Measurements from ENCODE around the gene NMRK1. TPM values are rescaled to one million over a fixed set of nuclear protein-coding genes. Genes with fewer than 3 reads are reported as not detected.
A peak's percentile ranks its signal among the peaks of the same experiment; 100 is the strongest.

NMRK1 gene
- total RNA-seq, 4 donors from 2014 or later = 13.6 to 42.6 (median 24.0) TPM

DNA sequence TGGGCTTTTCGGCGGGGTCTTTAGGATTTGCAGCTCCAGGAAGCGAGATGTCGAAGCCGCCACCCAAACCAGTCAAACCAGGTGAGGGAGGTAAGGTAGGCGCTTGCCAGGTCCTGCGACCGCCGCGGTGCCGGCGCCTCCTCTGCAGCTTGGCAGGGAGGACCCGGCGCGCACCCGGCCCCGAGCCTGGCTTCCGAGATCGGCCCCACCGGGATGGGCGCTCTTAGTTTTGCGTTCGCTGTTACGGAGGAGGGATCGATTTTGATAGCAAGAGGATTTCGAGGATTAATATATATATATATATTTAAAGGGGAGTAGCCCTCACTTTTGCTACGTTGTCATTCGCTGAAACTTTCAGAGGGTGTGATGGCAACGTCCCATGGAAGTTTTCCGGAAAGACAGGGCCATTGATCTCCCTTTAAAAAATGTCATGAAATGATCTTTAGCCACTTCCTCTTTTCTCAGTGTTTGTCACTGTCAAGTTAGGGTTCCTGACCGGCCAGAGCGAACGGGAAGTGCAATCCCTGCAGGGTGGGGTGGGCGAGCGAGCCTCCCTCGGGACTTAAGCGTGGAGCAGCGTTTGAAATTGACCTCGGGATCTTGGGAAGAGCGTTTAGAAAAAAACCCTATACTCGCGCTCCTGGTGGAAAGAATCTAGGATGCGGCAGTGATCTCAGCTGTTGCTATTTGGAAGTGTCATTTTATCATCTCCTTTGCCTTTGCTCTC lies 854 bp upstream of the NMRK1 start:
- TF ChIP-seq, protein P1, sequence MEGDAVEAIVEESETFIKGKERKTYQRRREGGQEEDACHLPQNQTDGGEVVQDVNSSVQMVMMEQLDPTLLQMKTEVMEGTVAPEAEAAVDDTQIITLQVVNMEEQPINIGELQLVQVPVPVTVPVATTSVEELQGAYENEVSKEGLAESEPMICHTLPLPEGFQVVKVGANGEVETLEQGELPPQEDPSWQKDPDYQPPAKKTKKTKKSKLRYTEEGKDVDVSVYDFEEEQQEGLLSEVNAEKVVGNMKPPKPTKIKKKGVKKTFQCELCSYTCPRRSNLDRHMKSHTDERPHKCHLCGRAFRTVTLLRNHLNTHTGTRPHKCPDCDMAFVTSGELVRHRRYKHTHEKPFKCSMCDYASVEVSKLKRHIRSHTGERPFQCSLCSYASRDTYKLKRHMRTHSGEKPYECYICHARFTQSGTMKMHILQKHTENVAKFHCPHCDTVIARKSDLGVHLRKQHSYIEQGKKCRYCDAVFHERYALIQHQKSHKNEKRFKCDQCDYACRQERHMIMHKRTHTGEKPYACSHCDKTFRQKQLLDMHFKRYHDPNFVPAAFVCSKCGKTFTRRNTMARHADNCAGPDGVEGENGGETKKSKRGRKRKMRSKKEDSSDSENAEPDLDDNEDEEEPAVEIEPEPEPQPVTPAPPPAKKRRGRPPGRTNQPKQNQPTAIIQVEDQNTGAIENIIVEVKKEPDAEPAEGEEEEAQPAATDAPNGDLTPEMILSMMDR (IDR thresholded peaks at IDR 0.05) = no peak
- ATAC-seq (ENCODE audit: low FRiP score) (peak; percentile 16), DNase-seq (ENCODE audit: low spot score) (no peak)

- TF ChIP-seq, protein P1 (IDR thresholded peaks at IDR 0.05) = no peak
- ATAC-seq (ENCODE audit: low FRiP score) = no peak
- no peak for DNase-seq (ENCODE audit: low spot score)
These were observed 599 bp downstream of the NMRK1 start for GRCh38 chr9:75087289-75087823.

GRCh38 chr9:75086541-75087288 lies 1.2 kb downstream of the NMRK1 start:
- DNase-seq (ENCODE audit: low spot score) (no peak), ATAC-seq (ENCODE audit: low FRiP score) (no peak)
- TF ChIP-seq, protein P1 (IDR thresholded peaks at IDR 0.05) = no peak

DNA sequence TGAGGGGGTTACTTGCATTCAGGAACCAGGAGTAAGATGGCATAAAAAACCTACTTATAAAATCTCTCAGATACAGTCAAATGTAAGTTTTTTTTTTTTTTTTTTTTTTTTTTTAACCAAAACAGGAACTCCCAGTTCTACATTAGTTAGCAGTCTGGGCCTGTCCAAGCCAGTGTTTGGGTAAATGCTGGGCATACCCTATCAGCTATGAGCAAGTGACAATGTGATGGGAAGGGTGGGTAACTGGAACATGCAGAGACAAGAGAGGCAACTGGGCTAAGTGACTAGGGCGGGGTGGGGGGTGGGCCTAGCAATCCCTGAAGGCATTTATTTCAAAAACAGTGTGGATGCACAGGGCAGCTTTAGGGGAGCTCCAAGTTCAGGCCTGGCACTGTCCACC lies 2.3 kb downstream of the NMRK1 start:
- ATAC-seq (ENCODE audit: low FRiP score) = no peak
- DNase-seq (ENCODE audit: low spot score) = no peak
- TF ChIP-seq, protein P1 (IDR thresholded peaks at IDR 0.05) = no peak

DNA sequence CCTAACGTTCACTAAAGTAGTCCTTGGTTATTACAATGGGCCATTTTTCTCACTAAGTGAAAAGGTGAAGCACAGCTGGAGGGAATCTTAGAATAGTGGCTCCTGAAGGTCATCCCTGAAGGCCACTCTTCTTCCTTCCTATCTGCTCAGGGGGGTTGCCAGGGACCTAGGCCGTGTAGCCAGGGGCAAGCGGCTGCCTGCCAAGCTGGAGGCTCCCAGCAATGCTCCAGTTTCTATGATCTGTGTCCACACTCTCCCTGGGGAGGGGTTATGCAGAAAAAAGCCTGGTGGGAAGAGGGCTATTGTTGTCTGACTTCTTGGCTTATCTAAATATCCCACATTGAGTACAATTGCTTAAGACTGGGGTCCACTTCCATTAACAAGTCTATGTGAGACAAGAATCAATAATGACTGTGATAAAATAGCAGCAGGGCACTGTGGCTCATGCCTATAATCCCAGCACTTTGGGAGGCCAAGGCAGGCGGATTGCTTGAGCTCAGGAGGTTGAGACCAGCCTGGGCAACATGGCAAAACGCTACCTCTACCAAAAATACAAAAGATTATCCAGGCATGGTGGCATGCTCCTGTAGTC lies 3.8 kb downstream of the NMRK1 start:
- TF ChIP-seq, protein P1 (IDR thresholded peaks at IDR 0.05) = no peak
- DNase-seq (ENCODE audit: low spot score) = no peak
- no peak for ATAC-seq (ENCODE audit: low FRiP score)

GRCh38 chr9:75083188-75083970 lies 4.6 kb downstream of the NMRK1 start:
- TF ChIP-seq, protein P1 (IDR thresholded peaks at IDR 0.05) = no peak
- ATAC-seq (ENCODE audit: low FRiP score) = peak; percentile 15
- no peak for DNase-seq (ENCODE audit: low spot score)

Measured in omental fat pad (tissue), 4 donors.